Glutamatergic neuron (in vitro differentiated cells): ENCODE data around the gene NCF2. TPM values are rescaled to one million over a fixed set of nuclear protein-coding genes. Genes with fewer than 3 reads are reported as not detected.

ENCODE experiments used
- DNase-seq: peaks from one replicate; pipeline ENCODE4 v3.0.0; 2022
- H3K27ac Mint-ChIP-seq: one replicate; pipeline ENCODE4 v1.8.0; 2020; ENCODE audit warnings: mild to moderate bottlenecking, mixed read lengths, inconsistent platforms; ENCODE audit not compliant: unreplicated experiment
- H3K27me3 Mint-ChIP-seq: one replicate; pipeline ENCODE4 v1.8.0; 2020; ENCODE audit warnings: mild to moderate bottlenecking, moderate library complexity, mixed read lengths, inconsistent platforms; ENCODE audit not compliant: unreplicated experiment
- H3K36me3 Mint-ChIP-seq: one replicate; pipeline ENCODE4 v1.8.0; 2020; ENCODE audit warnings: mild to moderate bottlenecking, mixed read lengths, inconsistent platforms; ENCODE audit not compliant: unreplicated experiment
- H3K4me1 Mint-ChIP-seq: one replicate; pipeline ENCODE4 v1.8.0; 2020; ENCODE audit warnings: mild to moderate bottlenecking, low read depth, mixed read lengths, inconsistent platforms; ENCODE audit not compliant: unreplicated experiment
- H3K4me3 Mint-ChIP-seq: one replicate; pipeline ENCODE4 v1.8.0; 2020; ENCODE audit warnings: mild to moderate bottlenecking, mixed read lengths, inconsistent platforms; ENCODE audit not compliant: unreplicated experiment
- H3K9me3 Mint-ChIP-seq: one replicate; pipeline ENCODE4 v1.8.0; 2020; ENCODE audit warnings: mild to moderate bottlenecking, moderate library complexity, mixed read lengths, inconsistent platforms; ENCODE audit not compliant: unreplicated experiment
- total RNA-seq: library from RNA; stranded (reverse); fragmentation: NEBNext Ultra II Directional; extraction: Animal tissue kit (Norgen Biotek cat#: 25700); gene quantifications from one replicate; pipeline ENCODE4 v1.2.1, GENCODE V29; 2021; ENCODE audit not compliant: unreplicated experiment
- TF ChIP-seq, protein P1 (sequence below): fragments of 200-600 bp; sonication (generic); IDR thresholded peaks from one replicate; pipeline ENCODE4 v1.5.0; 2021; ENCODE audit not compliant: partially characterized antibody, unreplicated experiment

NCF2 gene
- total RNA-seq, 1 donor from 2014 or later, result not detected

DNA sequence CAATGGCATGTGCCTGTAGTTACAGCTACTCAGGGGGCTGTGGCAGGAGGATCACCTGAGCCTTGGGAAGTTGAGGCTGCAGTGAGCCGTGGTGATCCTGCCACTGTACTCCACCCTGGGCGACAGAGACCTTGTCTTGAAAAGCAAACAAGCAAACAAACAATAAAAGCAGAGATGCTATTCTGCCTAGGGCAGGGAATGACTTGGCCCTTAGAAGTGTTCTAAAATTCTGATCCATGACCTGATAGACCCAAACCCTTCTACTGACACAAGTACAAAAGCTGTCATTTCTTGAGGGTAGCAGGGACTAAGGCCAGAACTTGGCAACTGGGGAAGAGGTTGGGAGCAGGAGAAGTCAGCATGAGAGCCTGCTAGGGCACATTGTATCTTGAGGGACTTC, 15.6 kb upstream of the NCF2 start:
- no peak for DNase-seq
- Mint-ChIP-seq H3K9me3 (no peaks in the 10 kb centered on the region), H3K36me3 (peaks cover under 1% of the 10 kb centered on the region), H3K4me3 (no peak overlapping the region), H3K4me1 (no peaks in the 10 kb centered on the region), H3K27me3 (peaks cover 3% of the 10 kb centered on the region), H3K27ac (no peak overlapping the region)
- TF ChIP-seq, protein P1, sequence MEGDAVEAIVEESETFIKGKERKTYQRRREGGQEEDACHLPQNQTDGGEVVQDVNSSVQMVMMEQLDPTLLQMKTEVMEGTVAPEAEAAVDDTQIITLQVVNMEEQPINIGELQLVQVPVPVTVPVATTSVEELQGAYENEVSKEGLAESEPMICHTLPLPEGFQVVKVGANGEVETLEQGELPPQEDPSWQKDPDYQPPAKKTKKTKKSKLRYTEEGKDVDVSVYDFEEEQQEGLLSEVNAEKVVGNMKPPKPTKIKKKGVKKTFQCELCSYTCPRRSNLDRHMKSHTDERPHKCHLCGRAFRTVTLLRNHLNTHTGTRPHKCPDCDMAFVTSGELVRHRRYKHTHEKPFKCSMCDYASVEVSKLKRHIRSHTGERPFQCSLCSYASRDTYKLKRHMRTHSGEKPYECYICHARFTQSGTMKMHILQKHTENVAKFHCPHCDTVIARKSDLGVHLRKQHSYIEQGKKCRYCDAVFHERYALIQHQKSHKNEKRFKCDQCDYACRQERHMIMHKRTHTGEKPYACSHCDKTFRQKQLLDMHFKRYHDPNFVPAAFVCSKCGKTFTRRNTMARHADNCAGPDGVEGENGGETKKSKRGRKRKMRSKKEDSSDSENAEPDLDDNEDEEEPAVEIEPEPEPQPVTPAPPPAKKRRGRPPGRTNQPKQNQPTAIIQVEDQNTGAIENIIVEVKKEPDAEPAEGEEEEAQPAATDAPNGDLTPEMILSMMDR, result no peak

DNA sequence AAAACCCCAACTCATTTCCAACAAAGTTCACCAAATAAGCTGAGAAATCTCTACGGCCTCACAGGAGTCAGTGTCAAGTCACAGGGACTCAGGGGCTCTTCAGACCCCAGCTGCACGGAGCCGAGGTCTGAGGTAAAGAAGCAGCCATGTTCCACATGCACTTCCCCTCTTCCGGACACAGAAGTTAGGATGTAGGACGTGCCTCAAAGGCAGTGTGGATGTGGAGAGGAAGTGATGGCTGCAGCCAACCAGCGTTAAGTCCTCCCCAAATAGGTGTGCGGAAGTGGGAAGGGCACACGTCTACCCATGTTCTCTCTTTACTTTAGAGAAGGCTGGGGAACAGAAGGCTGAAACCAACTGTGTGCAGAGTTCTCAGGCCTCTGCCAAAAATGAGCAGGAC, 14.6 kb upstream of the NCF2 start:
- H3K9me3 Mint-ChIP-seq, result no peaks in the 10 kb centered on the region
- H3K4me3 Mint-ChIP-seq, result no peak overlapping the region
- no peak for DNase-seq
- H3K27me3 Mint-ChIP-seq, result peaks cover 3% of the 10 kb centered on the region
- peaks cover 5% of the 10 kb centered on the region for H3K36me3 Mint-ChIP-seq
- H3K27ac Mint-ChIP-seq, result no peak overlapping the region
- TF ChIP-seq, protein P1, result no peak
- H3K4me1 Mint-ChIP-seq, result no peaks in the 10 kb centered on the region

DNA sequence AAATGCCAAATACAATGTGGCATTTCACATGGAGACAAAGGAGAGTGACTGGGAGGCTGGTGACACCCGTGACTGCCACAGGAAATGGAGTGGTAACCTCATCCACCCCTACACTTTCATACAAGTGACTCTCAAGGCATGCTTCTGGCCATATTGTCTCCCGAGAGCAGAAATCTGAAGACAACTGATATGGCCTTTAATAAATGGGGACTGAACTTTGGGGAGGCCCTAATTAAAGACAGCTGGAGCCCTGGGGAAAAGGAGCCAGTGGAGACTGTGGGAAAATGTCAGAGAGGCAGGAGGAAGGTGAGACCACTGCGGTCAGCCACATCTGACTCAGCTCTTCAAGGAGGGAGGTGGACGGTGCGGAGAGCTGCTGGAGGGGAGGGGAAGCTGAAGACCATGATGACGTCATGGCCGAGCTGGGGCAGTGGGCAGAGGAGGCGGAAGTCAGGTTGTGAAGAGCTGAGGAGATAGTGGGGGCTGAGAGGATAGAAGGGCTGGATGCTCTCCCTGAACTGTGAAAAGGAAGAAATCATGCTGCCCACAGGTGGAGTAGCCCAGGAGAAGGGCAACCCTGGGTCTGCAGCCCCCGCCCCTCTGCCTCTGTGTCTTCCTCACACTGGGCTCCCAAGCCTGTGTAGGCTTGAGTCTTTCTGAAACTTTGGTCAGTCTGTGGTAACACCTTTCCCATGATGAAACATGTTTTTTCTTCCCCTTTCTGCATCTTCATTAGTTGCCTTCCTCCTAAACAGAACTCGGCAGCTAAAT, 14.0 kb upstream of the NCF2 start:
- peaks cover 5% of the 10 kb centered on the region for H3K36me3 Mint-ChIP-seq
- no peak for DNase-seq
- peaks cover 3% of the 10 kb centered on the region for H3K27me3 Mint-ChIP-seq
- H3K4me1 Mint-ChIP-seq, result no peaks in the 10 kb centered on the region
- H3K27ac Mint-ChIP-seq, result no peak overlapping the region
- H3K4me3 Mint-ChIP-seq, result no peak overlapping the region
- TF ChIP-seq, protein P1, result no peak
- H3K9me3 Mint-ChIP-seq, result no peaks in the 10 kb centered on the region

DNA sequence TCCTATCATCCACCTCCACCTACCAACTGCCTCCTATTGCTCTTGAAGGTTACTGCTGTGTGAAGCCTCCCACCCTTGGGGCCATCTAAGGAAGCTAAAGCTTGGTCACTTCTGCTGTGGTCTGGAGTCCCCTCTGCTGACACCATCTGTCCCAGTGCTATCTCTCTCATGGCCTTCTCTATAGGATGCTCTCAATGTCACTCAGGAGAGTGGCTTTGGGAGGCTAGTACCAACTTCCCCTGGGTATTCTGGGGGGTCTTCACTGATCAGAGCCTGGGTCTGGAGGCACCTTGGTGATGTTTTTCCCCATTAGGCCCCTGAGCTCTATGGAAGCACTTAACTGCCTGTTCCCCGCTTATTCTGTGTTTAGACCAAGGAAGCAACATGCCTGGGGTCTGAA, 12.3 kb upstream of the NCF2 start:
- Mint-ChIP-seq H3K27ac (no peak overlapping the region), H3K9me3 (no peaks in the 10 kb centered on the region), H3K4me3 (no peak overlapping the region), H3K4me1 (peaks cover 11% of the 10 kb centered on the region), H3K27me3 (peaks cover 3% of the 10 kb centered on the region), H3K36me3 (peaks cover 5% of the 10 kb centered on the region)
- DNase-seq, result no peak
- TF ChIP-seq, protein P1, result no peak

DNA sequence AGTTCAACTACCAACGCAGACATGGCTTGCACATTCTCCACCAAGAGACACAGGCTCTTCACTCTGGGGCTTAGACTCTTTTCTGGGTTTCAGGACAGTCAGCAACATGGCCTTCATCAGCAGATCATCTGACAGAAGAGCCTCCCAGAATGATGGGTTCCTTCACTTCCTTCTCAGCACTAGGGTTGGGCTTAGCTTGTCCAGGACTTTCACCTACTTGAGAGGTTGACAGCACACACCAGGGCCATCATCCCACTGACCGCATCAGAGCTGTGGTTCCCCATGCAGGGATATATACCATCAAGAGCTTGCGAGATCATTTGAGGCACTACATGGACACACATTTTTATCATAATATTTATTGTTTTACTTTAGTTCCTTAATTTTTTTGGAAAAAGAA, 10.4 kb upstream of the NCF2 start:
- DNase-seq, result no peak
- H3K27me3 Mint-ChIP-seq, result peaks cover 3% of the 10 kb centered on the region
- H3K27ac Mint-ChIP-seq, result no peak overlapping the region
- no peak overlapping the region for H3K4me3 Mint-ChIP-seq
- TF ChIP-seq, protein P1, result no peak
- H3K4me1 Mint-ChIP-seq, result peaks cover 18% of the 10 kb centered on the region
- no peaks in the 10 kb centered on the region for H3K9me3 Mint-ChIP-seq
- peaks cover 5% of the 10 kb centered on the region for H3K36me3 Mint-ChIP-seq
